Progenitor cell of endocrine pancreas (in vitro differentiated cells): ENCODE measurements around the gene UBE2J2. TPM values are rescaled to one million over a fixed set of nuclear protein-coding genes. Genes with fewer than 3 reads are reported as not detected.

Experiments
- DNase-seq: peaks from one replicate; pipeline ENCODE4 v3.0.0; 2021; ENCODE audit warnings: low spot score; ENCODE audit not compliant: unreplicated experiment
- H3K27ac Mint-ChIP-seq: 2 replicates; pipeline ENCODE4 v1.8.0; 2021; ENCODE audit warnings: mild to moderate bottlenecking, moderate library complexity, mixed read lengths
- H3K27me3 Mint-ChIP-seq: 2 replicates; pipeline ENCODE4 v1.8.0; 2021; ENCODE audit warnings: mixed read lengths
- H3K36me3 Mint-ChIP-seq: 2 replicates; pipeline ENCODE4 v1.8.0; 2022; ENCODE audit warnings: mixed read lengths; ENCODE audit not compliant: insufficient read depth
- H3K4me1 Mint-ChIP-seq: 2 replicates; pipeline ENCODE4 v1.8.0; 2021; ENCODE audit warnings: low read depth, mixed read lengths
- H3K4me3 Mint-ChIP-seq: 2 replicates; pipeline ENCODE4 v1.8.0; 2021; ENCODE audit warnings: low read depth, mild to moderate bottlenecking, moderate library complexity, mixed read lengths
- H3K9me3 Mint-ChIP-seq: 2 replicates; pipeline ENCODE4 v1.8.0; 2021; ENCODE audit warnings: low read depth, mixed read lengths
- CTCF ChIP-seq: fragments of 200-600 bp; sonication (generic); IDR thresholded peaks from one replicate; pipeline ENCODE4 v1.5.0; 2021; ENCODE audit warnings: antibody characterized with exemption, mild to moderate bottlenecking; ENCODE audit not compliant: unreplicated experiment
- total RNA-seq: library from RNA; stranded (reverse); gene quantifications from 2 replicates; pipeline ENCODE4 v1.2.1, GENCODE V29; 2021

The UBE2J2 gene
- total RNA-seq, 1 donor from 2014 or later, result 73.6 TPM

- no peak overlapping the region for H3K27ac Mint-ChIP-seq
- no peak for DNase-seq
- H3K27me3 Mint-ChIP-seq, result no peaks in the 10 kb centered on the region
- no peaks in the 10 kb centered on the region for H3K9me3 Mint-ChIP-seq
- no peaks in the 10 kb centered on the region for H3K4me1 Mint-ChIP-seq
- H3K4me3 Mint-ChIP-seq, result no peak overlapping the region
- peaks cover 10% of the 10 kb centered on the region for H3K36me3 Mint-ChIP-seq
- TF ChIP-seq CTCF, result no peak
Observed at GRCh38 chr1:1215881-1216605, 57.6 kb downstream of the UBE2J2 start.

GRCh38 chr1:1215080-1215676, 58.5 kb downstream of the UBE2J2 start:
- no peak for TF ChIP-seq CTCF
- no peak for DNase-seq
- H3K4me1 Mint-ChIP-seq, result no peaks in the 10 kb centered on the region
- no peaks in the 10 kb centered on the region for H3K9me3 Mint-ChIP-seq
- H3K4me3 Mint-ChIP-seq, result no peak overlapping the region
- no peaks in the 10 kb centered on the region for H3K27me3 Mint-ChIP-seq
- no peak overlapping the region for H3K27ac Mint-ChIP-seq
- H3K36me3 Mint-ChIP-seq, result peaks cover 6% of the 10 kb centered on the region

- H3K9me3 Mint-ChIP-seq, result no peaks in the 10 kb centered on the region
- DNase-seq, result no peak
- TF ChIP-seq CTCF, result no peak
- no peak within 1 kb of the TSS for H3K4me3 Mint-ChIP-seq
- peaks cover 6% of the 10 kb centered on the region for H3K36me3 Mint-ChIP-seq
- H3K27ac Mint-ChIP-seq, result no peak within 1 kb of the TSS
- H3K27me3 Mint-ChIP-seq, result no peaks in the 10 kb centered on the region
- H3K4me1 Mint-ChIP-seq, result no peaks in the 10 kb centered on the region
Observed at GRCh38 chr1:1213345-1214265, 60.0 kb downstream of the UBE2J2 start, which contains the start of gene TNFRSF4. TNFRSF4 (minus strand) TSS chr1:1214153; CDS start chr1:1214127, 26 bp downstream.

GRCh38 chr1:1212780-1213344, 60.8 kb downstream of the UBE2J2 start:
- Mint-ChIP-seq H3K9me3 (no peaks in the 10 kb centered on the region), H3K4me3 (no peak overlapping the region), H3K36me3 (peaks cover 6% of the 10 kb centered on the region), H3K27me3 (no peaks in the 10 kb centered on the region), H3K4me1 (no peaks in the 10 kb centered on the region), H3K27ac (no peak overlapping the region)
- no peak for TF ChIP-seq CTCF
- no peak for DNase-seq
